HG02870 (cell line): ENCODE measurements around the gene SETBP1.
A peak's percentile ranks its signal among the peaks of the same experiment; 100 is the strongest.

Experiments
- ATAC-seq: cut with Tn5 transposase; IDR thresholded peaks from one replicate; pipeline ENCODE4 v1.9.1; 2021; ENCODE audit warnings: mild to moderate bottlenecking, moderate library complexity; ENCODE audit not compliant: unreplicated experiment

SETBP1 gene

DNA sequence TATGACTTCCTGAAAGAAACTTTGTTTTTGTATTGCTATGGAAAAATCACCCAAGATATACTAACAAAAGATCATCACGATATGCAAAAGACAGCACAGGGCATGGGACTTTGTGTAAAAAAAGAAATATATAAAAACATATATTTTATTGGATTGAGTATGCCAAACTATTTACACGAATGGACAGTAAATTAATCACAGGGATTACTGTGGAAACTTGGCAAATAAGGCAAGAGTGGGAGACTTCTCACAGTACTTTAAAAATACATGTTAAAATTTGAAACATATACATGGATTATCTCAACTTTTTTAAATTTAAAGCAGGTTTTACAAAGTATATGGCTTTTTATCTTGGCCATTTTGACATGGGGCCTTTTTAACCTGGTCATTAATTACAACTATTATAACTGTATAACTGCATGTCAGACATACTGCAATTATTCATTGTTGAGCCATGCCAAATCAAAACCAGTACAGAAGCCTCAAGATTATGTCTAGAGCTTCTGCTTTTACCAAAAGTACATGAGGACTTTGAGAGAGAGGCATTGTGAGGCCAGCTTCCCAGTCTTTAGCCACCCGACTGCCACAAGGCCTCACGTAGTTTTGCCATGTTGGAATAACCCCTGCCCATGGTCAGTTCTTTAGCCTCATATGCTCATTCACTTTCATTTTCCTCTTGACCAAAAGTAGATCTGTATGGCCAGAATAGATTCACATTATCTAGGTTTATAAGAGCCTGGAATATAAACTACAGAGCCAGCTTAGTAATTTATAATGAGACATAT lies 419.8 kb downstream of the SETBP1 start:
- ATAC-seq, result no peak

DNA sequence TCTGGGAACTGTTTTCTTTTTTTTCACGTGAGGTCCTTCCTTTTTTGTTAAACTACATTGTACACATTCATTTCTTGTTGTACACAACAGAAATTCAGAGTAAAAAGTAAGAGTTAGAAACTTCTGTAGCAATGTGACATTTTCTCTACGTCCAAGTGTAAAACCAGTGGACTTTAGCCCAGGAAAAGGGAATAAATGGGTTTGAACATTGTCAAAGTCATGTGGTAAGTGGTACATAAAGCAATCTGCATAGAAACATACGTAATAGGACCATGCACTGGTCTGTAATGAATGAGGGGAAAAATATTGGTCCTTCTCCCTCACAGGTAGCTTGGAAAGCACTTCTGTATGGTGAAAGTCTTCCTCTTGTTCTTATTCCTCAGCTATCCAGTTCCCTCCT lies 421.4 kb downstream of the SETBP1 start:
- ATAC-seq, result no peak

DNA sequence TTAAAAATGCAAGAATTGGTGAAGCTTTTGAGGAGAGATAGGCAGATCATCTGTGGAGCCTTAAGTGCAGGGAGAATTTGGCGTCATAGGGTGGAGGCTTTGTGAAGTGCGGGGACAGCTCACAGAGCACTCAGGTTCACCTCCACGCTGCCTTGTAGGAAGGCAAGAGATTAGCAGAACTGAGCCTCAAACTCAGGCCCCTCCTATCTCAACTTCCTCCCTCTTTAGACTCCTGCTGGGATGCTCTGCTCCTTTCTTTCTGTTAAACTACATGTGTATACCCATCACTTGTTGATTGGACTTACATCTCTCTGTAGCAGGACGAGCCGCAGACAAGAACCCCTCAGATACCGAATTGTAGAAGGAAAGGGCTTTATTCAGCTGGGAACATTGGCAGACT lies 422.2 kb downstream of the SETBP1 start:
- ATAC-seq, result no peak

DNA sequence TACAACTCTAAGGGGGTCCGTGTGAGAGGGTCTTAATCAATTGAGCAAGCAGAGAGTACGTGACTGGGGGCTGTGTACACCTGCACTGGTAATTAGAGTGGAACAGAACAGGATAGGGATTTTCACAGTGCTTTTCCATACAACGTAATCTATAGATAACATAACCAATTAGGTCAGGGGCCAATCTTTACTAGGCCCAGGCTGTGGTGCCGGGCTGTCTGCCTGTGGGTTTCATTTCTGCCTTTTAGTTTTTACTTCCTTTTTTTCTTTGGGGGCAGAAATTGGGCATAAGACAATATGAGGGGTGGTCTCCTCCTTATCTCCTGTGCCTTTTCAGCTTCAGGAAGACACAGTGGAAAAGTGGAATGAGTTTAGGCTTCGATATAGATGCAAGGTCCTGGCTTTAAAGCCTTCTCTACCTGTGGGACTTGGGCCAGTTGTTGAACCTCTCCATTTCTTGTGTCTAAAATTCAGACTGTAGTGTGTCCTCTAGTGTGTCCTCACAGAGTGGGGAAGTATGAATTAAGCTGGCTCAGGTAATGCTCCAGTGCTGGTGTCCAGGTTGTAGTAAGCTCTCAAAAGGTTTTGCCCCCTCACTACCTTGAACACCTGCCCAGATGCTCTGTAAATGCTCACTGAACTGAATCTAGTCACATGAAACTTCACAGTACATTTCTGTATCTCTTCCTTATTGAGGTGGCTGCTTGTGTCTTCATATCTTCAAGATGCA lies 422.8 kb downstream of the SETBP1 start:
- ATAC-seq, result peak; percentile 45

DNA sequence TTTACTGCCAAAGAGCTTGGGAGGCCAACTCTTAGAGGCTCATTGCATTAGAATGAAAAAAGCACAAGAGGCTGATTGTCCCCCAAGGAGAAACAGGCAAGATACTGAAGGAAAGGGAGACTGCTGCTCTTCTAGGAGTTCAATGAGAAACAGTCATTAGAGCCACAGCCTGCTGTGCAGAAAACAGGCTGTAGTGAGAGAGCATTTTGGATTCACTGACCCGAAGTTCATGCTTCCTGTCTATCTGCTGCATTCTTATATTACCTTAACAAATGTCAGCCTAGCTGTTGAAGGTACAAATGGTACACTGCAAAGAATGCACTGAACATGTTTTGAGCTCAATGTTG lies 423.3 kb downstream of the SETBP1 start:
- ATAC-seq, result peak; percentile 21

DNA sequence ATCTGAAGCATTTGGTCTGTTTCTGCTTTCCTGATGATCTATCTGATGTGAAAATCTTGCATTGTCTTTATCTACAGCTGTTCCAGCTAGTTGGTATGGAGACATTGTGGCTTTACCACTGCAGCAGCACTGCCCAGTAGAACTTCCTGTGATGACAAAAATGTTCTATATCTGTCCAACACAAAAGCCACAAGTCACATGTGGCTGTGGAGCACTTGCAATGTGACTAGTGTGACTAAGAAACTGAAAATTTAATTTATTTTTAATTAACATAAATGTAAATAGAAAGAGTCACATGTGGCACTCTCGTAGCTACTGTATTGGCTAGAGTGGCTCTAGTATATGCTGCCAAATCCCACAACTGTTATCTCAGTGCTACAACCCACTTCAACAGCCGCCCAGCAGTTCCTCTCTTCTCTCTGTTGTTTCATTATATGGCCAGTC lies 425.7 kb downstream of the SETBP1 start:
- ATAC-seq, result peak; percentile 79

DNA sequence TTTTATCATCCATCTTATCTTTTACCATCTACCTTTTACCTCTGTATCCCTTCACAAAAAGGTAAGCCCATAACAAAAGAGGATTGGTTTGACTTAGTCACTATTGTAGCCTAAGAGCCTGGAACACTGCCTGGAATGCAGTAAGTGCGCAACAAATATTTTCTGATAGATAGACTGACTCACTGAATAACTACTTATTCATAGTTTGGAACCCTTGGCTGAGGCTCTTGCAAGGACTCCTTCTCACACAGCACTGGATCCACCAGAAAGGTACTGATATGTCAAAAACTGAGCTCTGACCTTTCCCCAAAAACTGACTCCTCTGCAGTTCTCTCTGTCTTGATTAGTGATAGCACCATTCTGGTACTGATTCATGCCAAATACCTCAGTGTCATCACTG lies 426.7 kb downstream of the SETBP1 start:
- ATAC-seq, result no peak

DNA sequence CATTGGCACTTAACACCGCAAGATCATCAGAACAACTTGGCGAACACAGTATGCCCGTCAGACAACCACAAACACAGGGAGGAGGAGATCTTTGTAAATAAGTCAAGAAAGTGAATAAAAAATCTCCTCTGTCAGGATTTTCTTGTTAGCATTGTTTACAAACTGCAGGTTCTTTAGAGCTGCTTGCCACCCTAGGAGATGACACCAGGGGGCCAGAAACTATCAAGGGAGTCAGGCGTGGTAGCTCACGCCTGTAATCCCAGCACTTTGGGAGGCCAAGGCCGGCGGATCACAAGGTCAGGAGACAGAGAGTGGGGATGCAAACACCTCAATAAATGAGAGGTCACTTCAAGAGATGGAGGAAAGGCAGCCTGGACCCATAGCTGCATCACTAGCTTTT lies 428.1 kb downstream of the SETBP1 start:
- ATAC-seq, result no peak

DNA sequence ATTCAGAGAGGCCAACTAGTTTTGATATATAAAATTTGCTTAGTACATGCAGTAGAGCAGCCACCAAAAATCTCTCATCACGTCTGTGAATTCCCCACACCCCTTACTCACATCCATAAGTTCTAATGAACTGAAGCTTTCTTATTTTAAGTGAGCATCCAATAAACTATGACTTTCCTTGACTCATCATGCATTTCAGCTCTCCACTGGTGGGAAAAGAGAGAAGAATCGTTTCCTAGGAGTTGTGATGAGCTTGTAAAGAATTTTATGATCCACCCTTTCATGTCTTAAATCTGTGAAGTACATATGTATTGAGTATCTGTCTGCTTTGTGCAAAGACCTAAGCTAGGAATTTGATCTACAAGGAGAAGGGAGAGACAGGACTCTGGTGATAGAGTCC lies 428.6 kb downstream of the SETBP1 start:
- ATAC-seq, result no peak

DNA sequence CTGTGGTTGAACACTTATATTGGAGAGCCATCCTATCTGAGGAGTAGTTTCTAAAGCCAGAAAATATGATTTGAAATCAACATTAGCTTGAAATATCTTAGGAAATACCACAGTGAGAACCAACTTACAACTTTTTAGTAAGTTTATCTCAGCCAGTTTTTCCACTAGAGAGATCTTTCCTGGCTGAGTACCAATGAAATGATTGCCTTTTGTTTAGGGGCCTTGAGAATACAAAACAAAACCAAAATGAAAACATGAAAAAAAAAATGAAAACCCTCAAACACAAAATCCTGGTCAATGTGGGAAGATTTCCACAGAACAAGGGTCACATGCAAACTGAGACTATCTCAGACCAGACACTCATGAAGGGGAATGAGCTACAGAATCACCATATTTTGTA lies 429.0 kb downstream of the SETBP1 start:
- ATAC-seq, result no peak

DNA sequence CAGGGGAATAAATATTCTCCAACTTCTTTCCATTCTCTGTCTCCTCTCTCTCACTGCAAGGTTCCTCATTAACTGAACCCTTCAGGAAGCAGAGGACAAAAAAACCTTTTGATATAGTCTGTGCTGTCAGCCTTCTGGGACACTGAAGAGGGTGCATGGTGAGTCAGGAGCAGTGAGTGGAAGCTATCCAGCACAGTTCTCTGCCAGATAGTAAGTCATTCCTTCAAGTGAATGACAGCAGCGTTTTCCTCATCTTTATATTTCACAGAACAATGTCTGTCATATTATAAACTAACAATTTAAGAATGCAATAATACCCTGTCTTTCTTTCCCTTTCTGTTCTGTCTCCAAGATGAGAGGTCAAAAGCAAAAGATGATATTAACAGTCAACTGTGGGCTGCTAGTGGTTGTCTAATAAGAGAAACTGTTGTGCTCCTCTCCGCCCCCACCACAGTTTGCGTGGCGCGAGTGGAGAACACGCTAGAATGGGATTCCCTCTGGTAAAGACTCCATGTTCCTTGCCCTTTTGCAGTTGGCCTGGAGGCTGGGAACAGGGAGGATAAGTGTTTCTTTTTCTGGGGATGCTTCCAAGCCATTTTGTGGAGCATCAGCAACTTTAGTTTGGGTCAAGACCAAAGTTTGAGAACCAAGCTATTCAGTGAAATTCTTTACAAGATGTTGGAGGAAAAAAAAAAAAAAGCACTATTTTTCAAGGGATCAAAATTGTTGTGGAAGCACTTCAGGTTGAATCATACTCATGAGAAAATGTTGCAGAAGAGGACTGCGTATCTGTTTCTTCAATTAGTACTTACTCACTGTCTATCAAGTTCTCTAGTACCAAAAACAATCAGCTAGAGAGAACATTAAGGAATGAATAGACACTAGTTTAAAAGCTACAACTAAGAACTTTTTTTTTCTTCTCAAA lies 430.2 kb downstream of the SETBP1 start:
- ATAC-seq, result no peak

DNA sequence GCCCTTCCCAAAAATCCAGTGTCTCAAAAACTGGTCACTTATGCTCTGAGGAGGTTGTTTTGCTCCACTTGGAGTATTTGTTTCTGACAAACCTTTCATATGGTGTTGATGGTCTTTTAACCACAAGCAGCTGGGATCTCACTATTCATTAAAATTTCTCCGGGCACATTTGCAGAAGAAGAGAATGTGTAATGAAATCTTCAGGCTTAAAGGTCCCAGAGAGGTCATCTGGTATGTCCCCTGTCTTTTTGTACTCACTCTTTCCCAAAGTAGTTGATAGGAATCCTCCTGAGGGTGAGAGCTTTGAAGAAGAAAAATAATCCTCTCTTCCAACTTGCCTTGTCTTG lies 430.8 kb downstream of the SETBP1 start:
- no peak for ATAC-seq

DNA sequence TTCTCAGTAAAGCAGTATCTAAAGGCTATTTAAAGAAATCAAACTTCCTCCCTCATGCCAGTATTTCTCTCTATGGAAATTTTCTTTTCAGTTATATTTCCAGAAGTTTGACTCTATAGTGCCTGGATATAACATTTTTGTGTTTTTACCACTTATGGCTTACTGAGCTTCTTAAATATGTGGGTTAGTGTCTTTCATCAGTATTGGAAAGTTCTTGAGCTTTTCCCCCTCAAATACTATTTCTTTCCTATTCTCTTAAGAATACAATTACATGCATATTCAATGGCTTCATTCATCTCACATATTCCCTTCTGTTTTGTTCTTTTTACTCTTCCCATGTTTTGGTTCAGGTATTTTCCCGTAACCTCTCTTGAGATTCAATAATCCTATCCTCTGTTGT lies 432.0 kb downstream of the SETBP1 start:
- ATAC-seq, result no peak

DNA sequence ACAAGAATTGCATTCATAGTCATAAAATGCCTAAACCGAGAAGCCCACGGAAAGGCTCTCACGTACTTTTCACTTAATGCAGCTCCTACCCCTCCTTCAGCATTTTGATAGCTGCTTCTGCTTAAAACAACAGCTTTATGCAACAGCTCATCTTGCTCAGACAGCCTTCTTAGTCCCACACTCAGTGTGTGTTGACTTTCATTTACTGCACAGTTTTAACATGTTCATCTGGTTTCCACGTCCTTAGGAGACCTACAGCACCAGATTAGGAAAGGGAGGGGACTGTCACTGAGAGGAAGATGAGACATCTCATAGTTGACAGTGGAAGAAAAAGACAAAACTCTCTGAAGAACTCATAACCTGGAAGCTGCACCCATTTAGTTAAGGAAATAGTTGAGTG lies 435.4 kb downstream of the SETBP1 start:
- ATAC-seq, result no peak
